Measurements from ENCODE around the gene IPCEF1. TPM values are rescaled to one million over a fixed set of nuclear protein-coding genes. Genes with fewer than 3 reads are reported as not detected.

The IPCEF1 gene
- total and polyA plus RNA-seq, 2 donors (not counting 1 experiment from before 2014, with no cell fraction given): 0.03 to 0.33 TPM

DNA sequence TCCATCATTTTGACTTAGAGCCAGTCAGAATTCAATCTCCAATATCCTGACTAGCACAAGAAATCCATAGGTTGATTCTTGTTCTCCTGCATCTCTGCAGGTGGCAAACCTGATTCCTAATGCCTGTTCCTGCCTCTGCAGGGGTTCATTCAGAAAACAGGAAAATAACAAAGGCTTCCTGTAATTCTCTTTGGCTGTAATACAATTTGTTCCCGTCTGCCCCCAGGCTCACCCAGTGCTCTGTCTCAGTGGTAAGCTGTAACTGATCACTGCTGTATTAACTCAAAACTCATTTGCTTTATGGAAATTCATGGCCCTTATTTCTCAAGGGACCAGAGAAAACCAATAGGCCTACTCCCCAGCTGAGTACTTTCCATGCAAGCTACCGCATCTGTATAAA, 228.9 kb downstream of the IPCEF1 start:
- H3K4me1 ChIP-seq (ENCODE audit: control insufficient read depth, extremely low read depth, insufficient read depth, low read length): no peaks in the 10 kb centered on the region
- H4K20me1 ChIP-seq (ENCODE audit: control insufficient read depth, extremely low read depth, insufficient read depth, low read length): no peaks in the 10 kb centered on the region
- no peaks in the 10 kb centered on the region for H3K9me3 ChIP-seq (ENCODE audit: control insufficient read depth, insufficient read depth, low read depth, low read length)
- H3K79me2 ChIP-seq (ENCODE audit: control insufficient read depth, insufficient read depth, low read length): no peaks in the 10 kb centered on the region
- H3K27ac ChIP-seq (ENCODE audit: insufficient read depth, low read length): no peak overlapping the region
- H3K4me2 ChIP-seq (ENCODE audit: extremely low read depth, insufficient read depth, low read length): no peak overlapping the region
- H3K27me3 ChIP-seq (ENCODE audit: control insufficient read depth, insufficient read depth, low read length): no peaks in the 10 kb centered on the region
- DNase-seq (ENCODE audit: low read depth in 2 of 2): no peak
- H3K36me3 ChIP-seq (ENCODE audit: control insufficient read depth, insufficient read depth, low read length): no peaks in the 10 kb centered on the region
- TF ChIP-seq EZH2 (IDR thresholded peaks at IDR 0.05; ENCODE audit: low read length, missing control alignments) (no peak), CTCF (conservative IDR thresholded peaks at IDR 0.05 in 1 of 2, IDR thresholded peaks at IDR 0.05 in 1 of 2; ENCODE audit: low read depth in 1 of 2, low read length in 2 of 2) (no peak)
- no peak overlapping the region for H3K9ac ChIP-seq (ENCODE audit: insufficient read depth, low read length)
- H3K4me3 ChIP-seq (replicated peaks in 1 of 4; ENCODE audit: control extremely low read depth in 1 of 4, insufficient read depth in 1 of 4, low read depth in 3 of 4, low read length in 4 of 4): no peak overlapping the region
- no peak overlapping the region for H2AFZ ChIP-seq (ENCODE audit: low read length)

DNA sequence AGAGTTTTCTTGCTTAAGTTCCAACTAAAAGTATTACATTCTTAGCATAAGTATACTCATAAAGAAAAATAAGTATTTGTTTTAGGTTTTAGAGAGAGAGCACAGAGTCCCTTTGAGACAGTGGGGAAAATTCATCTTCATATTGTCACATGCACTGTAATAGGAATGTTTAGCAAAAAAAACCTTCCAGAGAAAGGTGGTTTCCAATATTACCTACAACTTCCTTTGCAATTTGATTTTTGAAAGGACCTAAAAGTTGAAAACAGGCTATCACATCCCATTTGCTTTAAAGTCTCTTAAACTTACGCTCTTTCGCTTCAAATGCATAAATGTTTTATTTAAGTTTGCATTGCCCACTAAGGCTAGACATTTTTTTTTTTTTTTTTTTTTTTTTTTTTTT, 231.2 kb downstream of the IPCEF1 start:
- Histone ChIP-seq H3K4me2 (ENCODE audit: extremely low read depth, insufficient read depth, low read length) (no peak overlapping the region), H3K27me3 (ENCODE audit: control insufficient read depth, insufficient read depth, low read length) (no peaks in the 10 kb centered on the region), H3K4me1 (ENCODE audit: control insufficient read depth, extremely low read depth, insufficient read depth, low read length) (no peaks in the 10 kb centered on the region), H3K4me3 (replicated peaks in 1 of 4; ENCODE audit: control extremely low read depth in 1 of 4, insufficient read depth in 1 of 4, low read depth in 3 of 4, low read length in 4 of 4) (no peak overlapping the region), H3K79me2 (ENCODE audit: control insufficient read depth, insufficient read depth, low read length) (no peaks in the 10 kb centered on the region), H3K9ac (ENCODE audit: insufficient read depth, low read length) (no peak overlapping the region), H3K27ac (ENCODE audit: insufficient read depth, low read length) (no peak overlapping the region), H4K20me1 (ENCODE audit: control insufficient read depth, extremely low read depth, insufficient read depth, low read length) (no peaks in the 10 kb centered on the region), H2AFZ (ENCODE audit: low read length) (no peak overlapping the region), H3K9me3 (ENCODE audit: control insufficient read depth, insufficient read depth, low read depth, low read length) (no peaks in the 10 kb centered on the region), H3K36me3 (ENCODE audit: control insufficient read depth, insufficient read depth, low read length) (no peaks in the 10 kb centered on the region)
- DNase-seq (ENCODE audit: low read depth in 2 of 2): no peak
- TF ChIP-seq CTCF (conservative IDR thresholded peaks at IDR 0.05 in 1 of 2, IDR thresholded peaks at IDR 0.05 in 1 of 2; ENCODE audit: low read depth in 1 of 2, low read length in 2 of 2) (no peak), EZH2 (IDR thresholded peaks at IDR 0.05; ENCODE audit: low read length, missing control alignments) (no peak)

DNA sequence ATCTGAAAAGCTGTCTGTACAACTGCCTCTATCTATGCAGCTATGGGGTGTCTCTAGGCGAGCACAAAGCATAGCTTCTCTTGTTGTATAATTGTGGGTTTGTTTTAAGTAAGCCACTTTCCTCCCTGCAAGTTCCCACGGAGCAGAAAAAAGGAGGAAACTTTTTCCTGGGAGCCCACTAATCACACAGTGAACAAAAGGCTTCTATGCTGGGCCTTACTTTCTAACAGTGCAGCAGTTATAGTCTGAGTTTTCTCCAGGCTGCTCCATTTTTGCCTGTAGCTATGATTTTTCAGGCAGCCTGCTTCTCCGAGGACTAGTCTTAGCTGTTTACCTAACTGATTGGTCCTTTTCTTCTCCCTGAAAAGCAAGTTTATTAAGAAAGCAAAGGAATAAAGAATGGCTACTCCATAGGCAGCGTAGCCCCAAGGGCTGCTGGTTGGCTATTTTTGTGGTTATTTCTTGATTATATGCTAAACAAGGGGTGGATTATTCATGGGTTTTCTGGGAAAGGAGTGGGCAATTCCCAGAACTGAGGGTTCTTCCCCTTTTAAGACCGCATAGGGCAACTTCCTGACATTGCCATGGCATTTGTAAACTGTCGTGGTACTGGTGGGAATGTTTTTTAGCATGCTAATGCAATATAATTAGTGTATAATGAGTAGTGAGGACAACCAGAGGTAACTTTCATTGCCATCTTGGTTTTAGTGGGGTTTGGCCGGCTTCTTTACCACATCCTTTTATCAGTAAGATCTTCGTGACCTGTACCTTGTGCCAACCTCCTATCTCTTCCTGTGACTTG, 233.2 kb downstream of the IPCEF1 start:
- no peak overlapping the region for H3K4me2 ChIP-seq (ENCODE audit: extremely low read depth, insufficient read depth, low read length)
- no peak overlapping the region for H2AFZ ChIP-seq (ENCODE audit: low read length)
- no peak overlapping the region for H3K27ac ChIP-seq (ENCODE audit: insufficient read depth, low read length)
- H3K9me3 ChIP-seq (ENCODE audit: control insufficient read depth, insufficient read depth, low read depth, low read length): no peaks in the 10 kb centered on the region
- H3K27me3 ChIP-seq (ENCODE audit: control insufficient read depth, insufficient read depth, low read length): no peaks in the 10 kb centered on the region
- no peak overlapping the region for H3K4me3 ChIP-seq (replicated peaks in 1 of 4; ENCODE audit: control extremely low read depth in 1 of 4, insufficient read depth in 1 of 4, low read depth in 3 of 4, low read length in 4 of 4)
- TF ChIP-seq EZH2 (IDR thresholded peaks at IDR 0.05; ENCODE audit: low read length, missing control alignments) (no peak), CTCF (conservative IDR thresholded peaks at IDR 0.05 in 1 of 2, IDR thresholded peaks at IDR 0.05 in 1 of 2; ENCODE audit: low read depth in 1 of 2, low read length in 2 of 2) (no peak)
- no peaks in the 10 kb centered on the region for H4K20me1 ChIP-seq (ENCODE audit: control insufficient read depth, extremely low read depth, insufficient read depth, low read length)
- no peaks in the 10 kb centered on the region for H3K79me2 ChIP-seq (ENCODE audit: control insufficient read depth, insufficient read depth, low read length)
- H3K9ac ChIP-seq (ENCODE audit: insufficient read depth, low read length): no peak overlapping the region
- no peaks in the 10 kb centered on the region for H3K36me3 ChIP-seq (ENCODE audit: control insufficient read depth, insufficient read depth, low read length)
- DNase-seq (ENCODE audit: low read depth in 2 of 2): no peak
- H3K4me1 ChIP-seq (ENCODE audit: control insufficient read depth, extremely low read depth, insufficient read depth, low read length): no peaks in the 10 kb centered on the region

Measured in fibroblast of lung (primary cell).